GM21717 (cell line): ENCODE results near the gene APOLD1.
"Not testable (repeated sequence)": the region's sequence is repeated elsewhere in the genome, so short reads cannot be mapped to it uniquely, and the experiment has no call there.

Experiments
- ATAC-seq: cut with Tn5 transposase; IDR thresholded peaks from one replicate; pipeline ENCODE4 v1.9.1; 2021; ENCODE audit warnings: mild to moderate bottlenecking, moderate library complexity; ENCODE audit not compliant: unreplicated experiment

APOLD1 gene

DNA sequence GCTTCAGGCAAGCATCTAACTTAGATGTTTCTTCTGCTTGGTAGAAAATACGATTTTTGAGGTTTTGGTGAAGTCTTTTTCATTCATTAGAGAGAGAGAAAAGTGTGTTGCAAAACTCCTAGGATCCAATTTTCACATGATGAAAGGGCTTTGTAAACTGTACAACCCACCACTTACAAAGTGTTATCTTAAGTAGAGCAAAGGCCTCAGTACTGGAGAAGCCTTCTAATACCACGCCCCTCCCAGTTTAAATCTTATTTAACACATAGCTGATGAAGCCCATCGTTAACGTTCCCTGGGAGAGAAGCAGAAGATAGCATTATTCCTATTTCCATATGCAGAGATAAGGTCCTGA lies 869 bp downstream of the APOLD1 start:
- ATAC-seq = no peak

DNA sequence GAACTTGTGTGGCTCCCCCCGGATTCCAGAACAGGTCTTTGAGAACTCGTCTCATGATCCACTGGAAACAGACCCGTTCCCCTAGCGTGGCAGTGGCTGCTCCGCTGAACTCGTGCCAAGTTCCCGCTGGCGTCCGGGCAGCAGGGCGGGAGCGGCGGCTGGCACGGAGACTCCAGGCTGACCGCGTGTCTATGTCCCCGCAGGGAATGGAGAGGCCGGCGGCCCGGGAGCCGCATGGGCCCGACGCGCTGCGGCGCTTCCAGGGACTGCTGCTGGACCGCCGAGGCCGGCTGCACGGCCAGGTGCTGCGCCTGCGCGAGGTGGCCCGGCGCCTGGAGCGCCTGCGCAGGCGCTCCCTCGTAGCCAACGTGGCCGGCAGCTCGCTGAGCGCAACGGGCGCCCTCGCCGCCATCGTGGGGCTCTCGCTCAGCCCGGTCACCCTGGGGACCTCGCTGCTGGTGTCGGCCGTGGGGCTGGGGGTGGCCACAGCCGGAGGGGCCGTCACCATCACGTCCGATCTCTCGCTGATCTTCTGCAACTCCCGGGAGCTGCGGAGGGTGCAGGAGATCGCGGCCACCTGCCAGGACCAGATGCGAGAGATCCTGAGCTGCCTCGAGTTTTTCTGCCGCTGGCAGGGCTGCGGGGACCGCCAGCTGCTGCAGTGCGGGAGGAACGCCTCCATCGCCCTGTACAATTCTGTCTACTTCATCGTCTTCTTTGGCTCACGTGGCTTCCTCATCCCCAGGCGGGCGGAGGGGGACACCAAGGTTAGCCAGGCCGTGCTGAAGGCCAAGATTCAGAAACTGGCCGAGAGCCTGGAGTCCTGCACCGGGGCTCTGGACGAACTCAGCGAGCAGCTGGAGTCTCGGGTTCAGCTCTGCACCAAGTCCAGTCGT lies 1.5 kb downstream of the APOLD1 start:
- ATAC-seq = peak; percentile 73

GRCh38 chr12:12788131-12788530 lies 2.7 kb downstream of the APOLD1 start:
- ATAC-seq = no peak

GRCh38 chr12:12788675-12789368 lies 3.4 kb downstream of the APOLD1 start:
- ATAC-seq = peak; percentile 63

DNA sequence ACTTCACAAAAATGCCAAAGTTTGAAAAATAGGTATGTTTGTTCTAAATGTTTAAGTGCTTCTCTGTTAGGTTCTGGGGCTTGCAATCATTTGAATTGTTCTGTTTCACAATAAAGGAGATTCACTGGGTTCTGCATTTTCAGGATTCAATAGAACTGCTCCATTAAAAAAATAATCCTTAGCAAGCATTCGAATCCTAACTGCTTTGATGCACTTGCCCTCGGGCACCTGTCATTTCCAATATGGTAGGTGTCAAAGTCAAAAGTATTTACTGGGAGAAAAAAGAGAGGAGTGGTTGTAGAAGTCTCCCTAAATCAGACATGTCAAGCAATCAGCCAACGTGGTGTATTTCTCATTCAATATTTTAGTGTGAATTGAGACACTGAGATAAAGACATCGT lies 5.5 kb downstream of the APOLD1 start:
- ATAC-seq = no peak

DNA sequence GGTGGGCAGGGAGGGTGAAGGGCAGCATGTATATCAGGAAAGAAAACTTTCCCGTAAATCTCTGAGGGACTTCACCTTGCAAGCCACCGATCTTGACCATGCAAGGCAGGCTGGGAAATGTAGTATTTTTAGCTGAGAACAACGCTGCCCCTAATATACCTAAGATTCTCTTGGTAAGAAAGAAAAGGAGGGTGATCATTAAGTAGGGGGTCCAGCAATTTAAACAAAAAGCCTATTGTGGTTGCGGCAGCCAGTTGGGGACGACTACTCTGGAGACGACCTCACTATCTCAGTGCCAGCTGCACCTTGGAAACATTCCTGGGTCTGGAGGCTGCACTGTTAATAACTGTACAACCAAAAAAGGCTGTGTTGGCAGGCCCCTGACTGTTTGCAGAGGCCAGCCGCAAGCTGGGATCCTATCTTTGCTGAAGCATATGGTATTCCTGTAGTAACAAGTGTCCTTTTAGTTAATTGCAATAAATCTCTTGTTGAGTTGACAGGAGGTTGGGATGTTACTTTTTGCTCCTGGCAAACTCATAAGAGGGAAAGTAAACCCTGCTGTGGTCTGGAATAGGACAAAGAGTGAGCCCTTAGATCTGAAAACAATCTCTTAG lies 6.4 kb downstream of the APOLD1 start:
- no peak for ATAC-seq

- no peak for ATAC-seq
These were observed 7.0 kb downstream of the APOLD1 start for GRCh38 chr12:12792421-12792820.

DNA sequence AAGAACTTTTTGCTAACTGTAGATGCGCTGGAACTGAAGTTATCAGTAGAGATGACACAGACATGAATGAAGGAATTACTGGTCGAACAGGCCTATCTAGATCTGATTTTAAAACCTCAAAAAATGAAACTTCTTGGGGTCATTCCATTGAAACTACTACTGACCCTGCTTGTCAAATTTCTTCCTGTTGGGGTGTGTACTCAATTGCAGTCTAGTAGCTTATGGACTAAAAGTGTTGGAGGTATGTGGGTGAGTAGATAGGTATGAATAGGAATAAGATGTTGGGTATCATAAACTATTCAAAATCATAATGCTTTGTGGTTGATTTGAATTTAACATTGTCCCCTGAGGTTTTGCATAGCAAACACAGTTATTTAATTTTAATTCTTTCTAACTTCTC lies 9.2 kb downstream of the APOLD1 start:
- no peak for ATAC-seq

DNA sequence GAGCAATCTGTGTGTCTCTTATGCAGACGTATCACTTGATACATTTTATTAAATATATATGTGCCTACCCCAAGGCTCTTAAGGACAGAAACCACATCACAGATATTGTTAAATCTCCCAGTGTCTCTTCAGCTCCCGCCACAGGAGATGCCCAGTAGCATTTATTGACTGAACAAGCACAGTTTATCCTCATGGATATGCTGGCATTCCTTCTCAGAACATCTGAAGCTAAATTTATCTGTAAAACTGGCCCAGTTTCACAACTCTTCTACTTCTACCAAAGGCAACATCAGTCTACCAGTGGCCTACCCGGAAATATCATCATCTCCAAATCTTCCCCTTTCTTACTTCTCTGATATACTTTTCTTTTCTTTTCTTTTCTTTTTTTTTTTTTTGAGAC lies 10.7 kb downstream of the APOLD1 start:
- ATAC-seq = no peak

DNA sequence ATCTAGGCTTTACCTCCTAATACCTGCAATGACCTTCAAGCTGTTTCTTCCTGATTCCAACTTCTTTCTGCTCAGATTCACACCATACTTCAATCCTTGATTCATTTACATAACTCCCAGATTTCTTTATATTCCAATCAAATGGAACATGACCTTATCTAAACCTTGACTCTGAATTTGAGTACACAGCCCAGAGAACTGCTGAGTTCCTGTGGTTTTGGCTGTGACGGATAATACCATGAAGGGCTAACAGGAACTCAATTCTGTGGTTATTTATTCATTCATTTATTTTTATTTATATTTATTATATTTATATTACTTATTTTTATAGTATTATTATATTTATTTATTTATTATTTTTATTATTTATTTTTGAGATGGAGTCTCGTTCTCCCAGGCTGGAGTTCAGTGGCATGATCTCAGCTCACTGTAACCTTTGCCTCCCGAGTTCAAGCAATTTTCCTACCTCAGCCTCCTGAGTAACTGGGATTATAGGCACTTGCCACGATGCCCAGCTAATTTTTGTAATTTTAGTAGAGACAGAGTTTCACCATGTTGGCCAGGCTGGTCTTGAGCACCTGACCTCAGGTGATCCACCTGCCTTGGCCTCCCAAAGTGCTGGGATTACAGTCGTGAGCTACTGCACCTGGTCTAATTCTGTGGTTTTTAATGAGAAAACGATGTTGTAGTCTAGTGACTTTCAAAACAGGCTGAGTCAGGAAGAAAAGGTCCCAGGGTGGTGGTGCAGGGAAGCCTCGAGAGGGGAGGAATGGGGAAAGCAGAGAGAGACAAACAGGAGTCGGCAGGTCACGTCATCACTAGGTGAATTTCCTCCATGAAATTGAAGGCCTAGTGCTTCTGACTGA lies 11.7 kb downstream of the APOLD1 start:
- no peak for ATAC-seq

DNA sequence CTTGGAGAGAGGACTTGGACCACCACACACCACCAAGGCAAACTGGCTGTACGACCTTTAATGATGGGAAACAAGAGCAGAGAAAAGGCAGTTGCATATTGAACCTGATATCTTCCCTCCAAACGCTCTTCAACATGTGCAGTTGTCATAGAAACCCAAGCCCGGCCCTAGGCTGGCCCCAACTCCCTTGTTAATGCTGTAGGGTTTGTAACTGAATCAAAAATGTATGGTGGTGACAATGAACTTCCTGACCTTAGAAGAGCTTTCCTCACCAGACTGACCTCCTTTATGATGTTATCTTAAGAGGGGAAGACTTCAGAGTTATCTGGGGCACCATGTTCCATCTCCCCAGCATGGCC lies 12.3 kb downstream of the APOLD1 start:
- ATAC-seq = no peak

DNA sequence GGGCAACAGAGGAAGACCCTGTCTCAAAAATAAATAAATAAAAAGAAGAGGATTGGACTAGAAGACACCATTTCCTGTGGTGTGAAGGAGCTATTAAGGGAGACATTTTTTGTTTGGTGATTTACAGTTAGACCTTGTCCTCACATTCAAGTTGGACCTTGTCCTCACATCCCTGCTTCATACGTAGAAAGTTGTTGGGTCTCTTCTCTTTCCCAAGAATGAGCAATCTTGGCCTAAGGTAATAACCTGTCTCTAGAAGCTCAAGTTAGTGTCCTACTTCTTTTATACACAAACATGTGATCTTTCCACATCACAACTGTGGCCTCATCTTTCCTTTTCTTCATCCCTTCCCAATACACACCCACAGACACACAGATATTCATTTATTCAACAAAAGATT lies 13.0 kb downstream of the APOLD1 start:
- no peak for ATAC-seq

- no peak for ATAC-seq
These were observed 13.9 kb downstream of the APOLD1 start for GRCh38 chr12:12799163-12799920.

DNA sequence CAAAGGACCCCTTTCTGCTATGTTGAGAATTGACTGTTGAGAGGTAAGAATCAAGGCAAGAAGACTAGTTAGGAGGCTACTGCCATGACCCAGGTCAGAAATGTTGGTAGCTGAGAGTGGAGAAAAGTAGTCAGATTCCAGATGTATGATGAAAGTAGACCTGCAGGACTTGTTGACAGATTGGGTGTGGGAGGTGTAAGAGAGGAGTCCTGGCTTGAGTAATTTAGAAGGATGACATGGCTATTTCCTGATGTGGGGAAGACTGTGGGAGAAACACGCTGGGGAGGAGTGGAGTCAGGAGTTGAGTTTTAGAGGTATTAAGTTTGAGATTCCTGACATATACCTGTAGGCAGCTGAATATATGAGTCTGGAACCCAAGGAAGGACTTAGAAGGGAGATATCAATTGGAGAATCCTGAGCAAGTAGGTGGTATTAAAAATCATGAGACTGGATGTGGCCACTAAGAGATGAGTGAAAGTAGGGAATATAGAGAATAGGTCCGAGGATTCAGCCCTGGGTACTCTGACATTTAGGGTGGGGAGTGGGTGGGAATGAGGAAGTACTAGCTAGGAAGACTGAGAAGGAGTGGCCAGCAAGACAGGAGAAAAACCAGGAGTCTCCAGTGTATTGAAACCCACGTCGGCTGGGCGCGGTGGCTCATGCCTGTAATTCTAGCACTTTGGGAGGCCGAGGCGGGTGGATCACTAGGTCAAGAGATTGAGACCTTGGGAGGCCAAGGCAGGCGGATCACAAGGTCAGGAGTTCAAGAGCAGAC lies 15.1 kb downstream of the APOLD1 start:
- ATAC-seq = no peak

DNA sequence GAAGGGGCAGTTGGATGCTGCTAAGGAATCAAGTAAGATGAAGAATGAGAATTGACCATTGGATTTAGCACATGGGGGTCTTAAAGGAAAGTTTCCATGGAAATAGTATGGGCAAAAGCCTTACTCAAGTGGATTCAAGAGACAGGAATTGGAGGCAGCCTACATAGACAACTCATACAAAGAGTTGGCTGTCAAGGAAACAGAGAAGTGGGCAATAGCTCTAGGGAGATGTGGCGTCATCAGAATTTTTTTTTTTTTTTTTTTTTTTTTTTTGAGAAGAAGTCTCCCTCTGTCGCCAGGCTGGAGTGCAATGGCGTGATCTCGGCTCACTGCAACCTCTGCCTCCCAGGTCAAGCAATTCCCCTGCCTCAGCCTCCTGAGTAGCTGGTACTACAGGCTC lies 16.2 kb downstream of the APOLD1 start:
- not testable (repeated sequence) for ATAC-seq

DNA sequence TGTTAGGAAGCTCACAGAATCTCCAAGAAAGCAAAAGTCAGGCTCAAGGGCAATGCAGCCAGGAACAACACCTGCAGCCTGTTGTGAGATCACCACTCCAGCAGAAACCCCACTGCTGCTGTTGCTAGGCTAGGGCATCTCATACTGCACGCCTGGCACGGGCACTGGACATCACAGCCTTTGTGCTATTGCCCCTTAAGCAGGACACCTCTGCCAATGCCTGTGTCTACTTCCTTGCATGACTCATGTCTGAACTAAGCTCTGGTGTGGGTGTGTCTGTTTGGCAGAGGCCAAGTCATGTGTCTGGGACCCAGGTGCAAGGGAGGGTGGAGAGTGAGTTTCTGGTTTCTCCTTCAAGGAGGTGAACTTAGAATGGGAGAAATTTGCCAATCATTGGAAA lies 17.7 kb downstream of the APOLD1 start:
- peak; percentile 77 for ATAC-seq

- no peak for ATAC-seq
These were observed 18.6 kb downstream of the APOLD1 start for GRCh38 chr12:12804011-12804410.

- ATAC-seq = no peak
These were observed 19.0 kb downstream of the APOLD1 start for GRCh38 chr12:12804432-12804886.

GRCh38 chr12:12806784-12807516 lies 21.5 kb downstream of the APOLD1 start:
- ATAC-seq = no peak
